Caki2 (cell line): ENCODE data around the gene MIEF1. TPM values are rescaled to one million over a fixed set of nuclear protein-coding genes. Genes with fewer than 3 reads are reported as not detected.

ENCODE experiments used
- DNase-seq: peaks from one replicate; pipeline ENCODE4 v3.0.0-alpha.2; 2015; ENCODE audit warnings: low read depth
- in situ Hi-C: cut with HindIII; loops from 2 replicates; pipeline ENCODE4 v1.10.0; 2016; ENCODE audit warnings: low sequenced_read_pairs, low pct_unique_long_range_greater_than_20kb, mixed read lengths
- total RNA-seq: library from RNA; depleted of rRNA; stranded (reverse); fragments of >200 nt; shearing (Covaris generic); gene quantifications from 2 replicates; pipeline ENCODE4 v1.2.3, GENCODE V29; 2014; ENCODE audit warnings: low replicate concordance

Gene MIEF1
- total RNA-seq, 1 experiment from 2014 or later = 31.9 TPM

- in situ Hi-C loops = loop anchor here (10.0 kb wide), 1 partner anchor 82 kb away; no protein-coding TSS in a partner anchor
- no peak for DNase-seq
Observed at GRCh38 chr22:39486951-39487825, 14.9 kb upstream of the MIEF1 start.

GRCh38 chr22:39487826-39488520 is 14.1 kb upstream of the MIEF1 start:
- in situ Hi-C loops = loop anchor here (10.0 kb wide), 1 partner anchor 83 kb away; no protein-coding TSS in a partner anchor
- DNase-seq = no peak

- in situ Hi-C loops = loop anchor here (10.0 kb wide), 1 partner anchor 84 kb away; no protein-coding TSS in a partner anchor
- no peak for DNase-seq
Observed at GRCh38 chr22:39488563-39489083, 13.5 kb upstream of the MIEF1 start.

GRCh38 chr22:39489094-39490068 is 12.7 kb upstream of the MIEF1 start:
- no peak for DNase-seq
- in situ Hi-C loops = loop anchor here (10.0 kb wide), 1 partner anchor 85 kb away; no protein-coding TSS in a partner anchor

- DNase-seq = peak; percentile 62
- in situ Hi-C loops = no loop called here
Observed at GRCh38 chr22:39490135-39490798, 11.8 kb upstream of the MIEF1 start.

- in situ Hi-C loops = no loop called here
Observed at GRCh38 chr22:39490966-39491680, 11.0 kb upstream of the MIEF1 start.

GRCh38 chr22:39491696-39492095 is 10.4 kb upstream of the MIEF1 start:
- no peak for DNase-seq
- in situ Hi-C loops = no loop called here

More at GRCh38 chr22:39490966-39491680, 11.0 kb upstream of the MIEF1 start:
- DNase-seq = no peak

- in situ Hi-C loops = no loop called here
- DNase-seq = no peak
Observed at GRCh38 chr22:39492186-39492585, 9.9 kb upstream of the MIEF1 start.

GRCh38 chr22:39493759-39494158 is 8.3 kb upstream of the MIEF1 start:
- in situ Hi-C loops = no loop called here
- DNase-seq = no peak

- in situ Hi-C loops = no loop called here
Observed at GRCh38 chr22:39494471-39495120, 7.5 kb upstream of the MIEF1 start.

GRCh38 chr22:39496131-39496838 is 5.8 kb upstream of the MIEF1 start:
- in situ Hi-C loops = no loop called here
- peak; percentile 22 for DNase-seq

More at GRCh38 chr22:39494471-39495120, 7.5 kb upstream of the MIEF1 start:
- DNase-seq = no peak

- no peak for DNase-seq
- in situ Hi-C loops = no loop called here
Observed at GRCh38 chr22:39497429-39497828, 4.7 kb upstream of the MIEF1 start.

GRCh38 chr22:39498368-39498767 is 3.7 kb upstream of the MIEF1 start:
- in situ Hi-C loops = no loop called here
- DNase-seq = no peak

GRCh38 chr22:39498802-39499201 is 3.3 kb upstream of the MIEF1 start:
- in situ Hi-C loops = no loop called here
- no peak for DNase-seq

GRCh38 chr22:39500101-39500500 is 2.0 kb upstream of the MIEF1 start:
- in situ Hi-C loops = no loop called here
- DNase-seq = no peak

GRCh38 chr22:39501644-39502108 is 414 bp upstream of the MIEF1 start:
- in situ Hi-C loops = no loop called here
- no peak for DNase-seq
